Measurements from ENCODE around the gene ADAT1.
A peak's percentile ranks its signal among the peaks of the same experiment; 100 is the strongest.

ADAT1 gene

DNA sequence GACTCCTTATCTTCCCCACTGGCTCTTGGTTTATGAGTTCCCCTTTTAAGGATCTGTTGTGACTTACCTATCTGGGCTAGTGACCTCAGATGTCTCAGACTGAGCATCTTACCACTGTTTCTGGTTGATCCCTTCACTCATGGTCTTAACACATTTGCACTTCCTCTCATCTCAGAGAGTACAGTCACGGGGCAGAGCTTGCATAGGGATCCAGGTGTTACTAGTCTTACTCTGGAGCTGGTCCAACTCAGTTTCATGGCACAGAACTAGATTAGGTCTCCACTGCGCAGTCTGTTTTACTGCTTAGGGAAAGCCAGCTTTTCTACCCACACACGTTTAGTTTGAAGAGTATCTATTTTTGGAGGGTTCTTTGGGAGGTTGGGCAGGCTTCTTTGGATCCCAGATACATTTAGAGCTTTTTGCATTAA lies 46.7 kb downstream of the ADAT1 start:
- TF ChIP-seq GABPA (IDR thresholded peaks at IDR 0.05; ENCODE audit: low read depth) (no peak), POLR2AphosphoS5 (IDR thresholded peaks at IDR 0.05; ENCODE audit: low read depth) (no peak), SPI1 (IDR thresholded peaks at IDR 0.05; ENCODE audit: borderline replicate concordance, low read depth) (0 out of 2 replicates have a peak, but pooled peaks have one; percentile 12)
- TF ChIP-seq, protein P1, sequence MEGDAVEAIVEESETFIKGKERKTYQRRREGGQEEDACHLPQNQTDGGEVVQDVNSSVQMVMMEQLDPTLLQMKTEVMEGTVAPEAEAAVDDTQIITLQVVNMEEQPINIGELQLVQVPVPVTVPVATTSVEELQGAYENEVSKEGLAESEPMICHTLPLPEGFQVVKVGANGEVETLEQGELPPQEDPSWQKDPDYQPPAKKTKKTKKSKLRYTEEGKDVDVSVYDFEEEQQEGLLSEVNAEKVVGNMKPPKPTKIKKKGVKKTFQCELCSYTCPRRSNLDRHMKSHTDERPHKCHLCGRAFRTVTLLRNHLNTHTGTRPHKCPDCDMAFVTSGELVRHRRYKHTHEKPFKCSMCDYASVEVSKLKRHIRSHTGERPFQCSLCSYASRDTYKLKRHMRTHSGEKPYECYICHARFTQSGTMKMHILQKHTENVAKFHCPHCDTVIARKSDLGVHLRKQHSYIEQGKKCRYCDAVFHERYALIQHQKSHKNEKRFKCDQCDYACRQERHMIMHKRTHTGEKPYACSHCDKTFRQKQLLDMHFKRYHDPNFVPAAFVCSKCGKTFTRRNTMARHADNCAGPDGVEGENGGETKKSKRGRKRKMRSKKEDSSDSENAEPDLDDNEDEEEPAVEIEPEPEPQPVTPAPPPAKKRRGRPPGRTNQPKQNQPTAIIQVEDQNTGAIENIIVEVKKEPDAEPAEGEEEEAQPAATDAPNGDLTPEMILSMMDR (IDR thresholded peaks at IDR 0.05; ENCODE audit: insufficient read depth, low read length): no peak
- TF ChIP-seq, protein P2, sequence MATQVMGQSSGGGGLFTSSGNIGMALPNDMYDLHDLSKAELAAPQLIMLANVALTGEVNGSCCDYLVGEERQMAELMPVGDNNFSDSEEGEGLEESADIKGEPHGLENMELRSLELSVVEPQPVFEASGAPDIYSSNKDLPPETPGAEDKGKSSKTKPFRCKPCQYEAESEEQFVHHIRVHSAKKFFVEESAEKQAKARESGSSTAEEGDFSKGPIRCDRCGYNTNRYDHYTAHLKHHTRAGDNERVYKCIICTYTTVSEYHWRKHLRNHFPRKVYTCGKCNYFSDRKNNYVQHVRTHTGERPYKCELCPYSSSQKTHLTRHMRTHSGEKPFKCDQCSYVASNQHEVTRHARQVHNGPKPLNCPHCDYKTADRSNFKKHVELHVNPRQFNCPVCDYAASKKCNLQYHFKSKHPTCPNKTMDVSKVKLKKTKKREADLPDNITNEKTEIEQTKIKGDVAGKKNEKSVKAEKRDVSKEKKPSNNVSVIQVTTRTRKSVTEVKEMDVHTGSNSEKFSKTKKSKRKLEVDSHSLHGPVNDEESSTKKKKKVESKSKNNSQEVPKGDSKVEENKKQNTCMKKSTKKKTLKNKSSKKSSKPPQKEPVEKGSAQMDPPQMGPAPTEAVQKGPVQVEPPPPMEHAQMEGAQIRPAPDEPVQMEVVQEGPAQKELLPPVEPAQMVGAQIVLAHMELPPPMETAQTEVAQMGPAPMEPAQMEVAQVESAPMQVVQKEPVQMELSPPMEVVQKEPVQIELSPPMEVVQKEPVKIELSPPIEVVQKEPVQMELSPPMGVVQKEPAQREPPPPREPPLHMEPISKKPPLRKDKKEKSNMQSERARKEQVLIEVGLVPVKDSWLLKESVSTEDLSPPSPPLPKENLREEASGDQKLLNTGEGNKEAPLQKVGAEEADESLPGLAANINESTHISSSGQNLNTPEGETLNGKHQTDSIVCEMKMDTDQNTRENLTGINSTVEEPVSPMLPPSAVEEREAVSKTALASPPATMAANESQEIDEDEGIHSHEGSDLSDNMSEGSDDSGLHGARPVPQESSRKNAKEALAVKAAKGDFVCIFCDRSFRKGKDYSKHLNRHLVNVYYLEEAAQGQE (IDR thresholded peaks at IDR 0.05; ENCODE audit: insufficient replicate concordance, low read depth): no peak
- DNase-seq (ENCODE audit: low read depth in 1 of 2, low spot score in 1 of 2): no peak
- no peak overlapping the region for H3K4me3 ChIP-seq (replicated peaks; ENCODE audit: insufficient read depth, low read length)
- H3K27ac ChIP-seq (replicated peaks): no peak overlapping the region
- H3K27me3 ChIP-seq (ENCODE audit: insufficient read depth, poor library complexity, severe bottlenecking): no peaks in the 10 kb centered on the region

DNA sequence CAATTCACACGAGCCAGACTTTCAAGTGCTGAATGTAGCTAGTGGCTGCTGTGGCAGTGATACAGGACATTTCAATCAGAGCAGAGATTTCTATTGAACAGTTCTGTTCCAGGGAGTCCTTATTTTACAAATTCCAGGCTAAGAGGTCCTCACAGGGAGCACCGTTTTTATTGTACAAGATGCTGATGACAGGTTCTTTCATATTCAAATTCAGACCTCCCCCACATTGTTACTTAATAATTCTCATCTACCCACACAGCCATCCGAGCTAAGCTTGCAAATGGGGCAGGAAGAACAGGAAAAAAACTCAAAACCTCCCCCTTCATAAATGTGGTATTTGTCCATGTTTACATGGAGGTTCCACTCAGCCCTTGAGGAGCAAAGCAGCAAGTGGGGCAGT lies 47.1 kb downstream of the ADAT1 start:
- DNase-seq (ENCODE audit: low read depth in 1 of 2, low spot score in 1 of 2): no peak
- no peak overlapping the region for H3K4me3 ChIP-seq (replicated peaks; ENCODE audit: insufficient read depth, low read length)
- H3K27me3 ChIP-seq (ENCODE audit: insufficient read depth, poor library complexity, severe bottlenecking): no peaks in the 10 kb centered on the region
- TF ChIP-seq GABPA (IDR thresholded peaks at IDR 0.05; ENCODE audit: low read depth) (no peak), POLR2AphosphoS5 (IDR thresholded peaks at IDR 0.05; ENCODE audit: low read depth) (no peak), SPI1 (IDR thresholded peaks at IDR 0.05; ENCODE audit: borderline replicate concordance, low read depth) (no peak)
- TF ChIP-seq, protein P1 (IDR thresholded peaks at IDR 0.05; ENCODE audit: insufficient read depth, low read length): no peak
- TF ChIP-seq, protein P2 (IDR thresholded peaks at IDR 0.05; ENCODE audit: insufficient replicate concordance, low read depth): no peak
- H3K27ac ChIP-seq (replicated peaks): no peak overlapping the region

DNA sequence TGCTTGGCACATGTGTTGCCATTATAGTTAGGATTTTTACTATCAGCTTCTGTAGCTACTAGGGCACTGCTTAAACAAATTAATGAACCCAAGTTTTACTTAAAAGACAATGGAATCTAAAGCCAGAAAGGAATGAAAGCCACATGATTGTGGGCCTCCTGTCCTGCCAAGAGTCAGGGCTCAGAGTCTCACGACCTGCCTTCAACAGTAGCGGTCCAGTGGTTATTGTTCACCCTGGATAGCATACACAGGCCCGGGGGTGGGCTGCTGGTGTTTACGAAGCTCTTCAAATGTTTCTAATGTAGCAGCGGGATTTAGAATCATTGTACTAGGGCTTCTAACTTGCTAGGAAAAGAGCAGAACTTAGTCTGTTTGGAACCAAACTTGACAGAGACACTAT lies 49.1 kb downstream of the ADAT1 start:
- no peak overlapping the region for H3K4me3 ChIP-seq (replicated peaks; ENCODE audit: insufficient read depth, low read length)
- H3K27me3 ChIP-seq (ENCODE audit: insufficient read depth, poor library complexity, severe bottlenecking): no peaks in the 10 kb centered on the region
- TF ChIP-seq, protein P2 (IDR thresholded peaks at IDR 0.05; ENCODE audit: insufficient replicate concordance, low read depth): no peak
- TF ChIP-seq SPI1 (IDR thresholded peaks at IDR 0.05; ENCODE audit: borderline replicate concordance, low read depth) (no peak), GABPA (IDR thresholded peaks at IDR 0.05; ENCODE audit: low read depth) (no peak), POLR2AphosphoS5 (IDR thresholded peaks at IDR 0.05; ENCODE audit: low read depth) (no peak)
- TF ChIP-seq, protein P1 (IDR thresholded peaks at IDR 0.05; ENCODE audit: insufficient read depth, low read length): no peak
- no peak overlapping the region for H3K27ac ChIP-seq (replicated peaks)
- no peak for DNase-seq (ENCODE audit: low read depth in 1 of 2, low spot score in 1 of 2)
